Measurements from ENCODE around the gene PPP2R2C. TPM values are rescaled to one million over a fixed set of nuclear protein-coding genes. Genes with fewer than 3 reads are reported as not detected.

The PPP2R2C gene
- total RNA-seq, 4 donors from 2014 or later, result 50.7 to 81.3 (median 62.0) TPM

DNA sequence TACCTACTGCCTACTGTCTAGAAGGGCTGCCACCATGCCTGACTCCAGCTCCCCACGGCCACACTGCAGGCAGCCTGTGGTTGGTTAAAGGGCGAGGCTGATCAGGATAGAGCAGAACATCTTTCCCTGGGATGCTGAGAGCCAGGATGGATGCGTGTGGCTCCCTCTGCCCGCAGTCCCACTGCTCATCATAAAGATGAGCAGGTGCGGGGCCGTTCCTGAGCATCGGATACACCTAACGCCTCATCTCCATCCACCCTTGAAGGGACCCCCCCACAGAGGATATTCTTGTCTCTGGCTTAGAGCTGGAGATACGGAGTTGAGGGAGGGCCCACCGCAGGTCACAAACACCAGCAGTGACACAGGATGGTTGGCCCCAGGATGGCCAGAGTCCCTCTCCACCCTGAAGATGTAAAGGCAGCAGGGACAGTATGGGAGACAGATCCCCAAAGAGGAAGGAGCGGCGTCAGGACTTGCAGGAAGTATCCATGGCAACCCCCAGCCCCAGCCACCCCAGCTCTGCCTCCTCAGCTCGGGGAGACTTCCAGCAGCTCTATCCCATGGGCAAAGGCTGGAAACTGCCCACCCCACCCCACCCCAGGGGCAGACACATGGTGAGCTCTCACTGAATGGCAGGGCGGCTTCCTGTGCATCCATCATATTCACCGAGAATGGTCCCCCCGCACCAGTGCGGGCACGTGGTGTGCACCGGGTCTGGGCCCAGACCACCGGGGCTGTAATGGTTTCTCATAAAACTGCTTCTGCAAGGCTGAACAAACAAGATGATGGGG lies 19.3 kb downstream of the PPP2R2C start:
- WGBS, 2 donors, result 79 to 80% methylated on average over 19 to 20 of the region's 20 CpGs
- TF ChIP-seq, protein P1, sequence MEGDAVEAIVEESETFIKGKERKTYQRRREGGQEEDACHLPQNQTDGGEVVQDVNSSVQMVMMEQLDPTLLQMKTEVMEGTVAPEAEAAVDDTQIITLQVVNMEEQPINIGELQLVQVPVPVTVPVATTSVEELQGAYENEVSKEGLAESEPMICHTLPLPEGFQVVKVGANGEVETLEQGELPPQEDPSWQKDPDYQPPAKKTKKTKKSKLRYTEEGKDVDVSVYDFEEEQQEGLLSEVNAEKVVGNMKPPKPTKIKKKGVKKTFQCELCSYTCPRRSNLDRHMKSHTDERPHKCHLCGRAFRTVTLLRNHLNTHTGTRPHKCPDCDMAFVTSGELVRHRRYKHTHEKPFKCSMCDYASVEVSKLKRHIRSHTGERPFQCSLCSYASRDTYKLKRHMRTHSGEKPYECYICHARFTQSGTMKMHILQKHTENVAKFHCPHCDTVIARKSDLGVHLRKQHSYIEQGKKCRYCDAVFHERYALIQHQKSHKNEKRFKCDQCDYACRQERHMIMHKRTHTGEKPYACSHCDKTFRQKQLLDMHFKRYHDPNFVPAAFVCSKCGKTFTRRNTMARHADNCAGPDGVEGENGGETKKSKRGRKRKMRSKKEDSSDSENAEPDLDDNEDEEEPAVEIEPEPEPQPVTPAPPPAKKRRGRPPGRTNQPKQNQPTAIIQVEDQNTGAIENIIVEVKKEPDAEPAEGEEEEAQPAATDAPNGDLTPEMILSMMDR (IDR thresholded peaks at IDR 0.05), result no peak
- TF ChIP-seq POLR2A (IDR thresholded peaks at IDR 0.05), result no peak
- DNase-seq (ENCODE audit: low spot score in 2 of 2), result no peak
- no peak overlapping the region for H3K4me3 ChIP-seq (ENCODE audit: low read depth, poor library complexity, severe bottlenecking)
- intact Hi-C loops (cut with DNase I; ENCODE audit: low total_unique reads), result no loop called here

DNA sequence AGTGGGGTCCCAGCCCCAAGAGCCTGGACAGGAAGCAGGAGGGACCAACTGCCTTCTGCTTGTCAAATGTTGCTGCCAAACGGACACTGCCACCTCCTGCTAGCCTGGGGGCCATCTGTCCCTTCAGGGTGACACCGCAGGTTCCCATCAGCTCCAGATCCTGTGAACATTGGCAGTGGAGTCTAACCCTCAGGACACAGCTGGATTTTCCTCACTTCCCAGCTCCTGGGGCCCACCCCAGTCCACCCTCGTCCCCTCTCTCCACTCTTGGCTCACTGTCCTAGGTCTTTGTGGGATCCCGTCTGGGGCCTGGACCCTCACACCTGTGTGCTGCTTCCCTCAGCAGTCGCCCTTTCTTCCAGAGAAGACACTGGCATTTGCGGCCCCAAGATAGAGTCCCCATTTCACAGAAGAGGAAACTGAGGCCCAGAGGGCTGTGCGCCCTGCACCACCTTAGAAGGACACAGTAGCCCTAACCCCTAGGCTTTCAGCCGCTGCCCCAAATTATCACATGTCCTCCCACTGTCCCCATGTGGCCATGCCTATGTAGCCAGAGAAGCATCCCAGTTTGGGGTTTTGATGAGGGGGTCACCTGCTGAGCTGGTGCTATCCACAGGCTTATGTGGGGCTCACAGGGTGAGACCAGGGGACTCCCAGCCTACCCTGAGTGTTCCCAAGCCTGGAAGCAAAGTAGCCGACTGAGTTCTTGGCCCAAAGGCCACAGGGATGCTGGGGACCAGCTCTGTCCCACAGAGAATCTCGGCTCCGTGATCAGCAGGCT lies 20.1 kb downstream of the PPP2R2C start:
- intact Hi-C loops (cut with DNase I; ENCODE audit: low total_unique reads), result no loop called here
- H3K4me3 ChIP-seq (ENCODE audit: low read depth, poor library complexity, severe bottlenecking), result no peak overlapping the region
- 69 to 75% methylated on average over 9 to 10 of the region's 11 CpGs for WGBS, 2 donors
- no peak for DNase-seq (ENCODE audit: low spot score in 2 of 2)
- TF ChIP-seq, protein P1 (IDR thresholded peaks at IDR 0.05), result no peak
- TF ChIP-seq POLR2A (IDR thresholded peaks at IDR 0.05), result no peak

DNA sequence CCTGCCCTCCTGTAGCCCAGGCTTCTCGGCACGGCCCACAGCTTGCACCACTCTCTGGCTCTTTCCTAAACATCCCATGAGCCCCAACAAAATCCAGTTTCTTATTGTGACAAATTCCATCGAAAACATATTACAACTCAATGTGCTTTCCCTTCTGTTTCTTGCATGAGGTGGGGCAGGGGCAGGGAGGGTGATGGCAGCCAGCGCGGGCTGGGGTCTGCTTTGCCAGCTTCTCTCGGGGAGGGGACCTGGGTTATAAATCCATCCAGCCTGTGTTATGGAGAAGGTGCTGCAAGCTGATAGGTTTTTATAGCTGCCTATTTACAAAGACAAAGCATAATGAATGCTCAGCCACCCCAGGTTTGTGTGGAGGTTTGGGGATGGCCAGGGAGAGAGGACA lies 21.1 kb downstream of the PPP2R2C start:
- WGBS, 2 donors, result 64 to 65% methylated on average over 6 of the region's 6 CpGs
- intact Hi-C loops (cut with DNase I; ENCODE audit: low total_unique reads), result no loop called here
- no peak overlapping the region for H3K4me3 ChIP-seq (ENCODE audit: low read depth, poor library complexity, severe bottlenecking)
- TF ChIP-seq POLR2A (IDR thresholded peaks at IDR 0.05), result no peak
- TF ChIP-seq, protein P1 (IDR thresholded peaks at IDR 0.05), result no peak
- no peak for DNase-seq (ENCODE audit: low spot score in 2 of 2)

DNA sequence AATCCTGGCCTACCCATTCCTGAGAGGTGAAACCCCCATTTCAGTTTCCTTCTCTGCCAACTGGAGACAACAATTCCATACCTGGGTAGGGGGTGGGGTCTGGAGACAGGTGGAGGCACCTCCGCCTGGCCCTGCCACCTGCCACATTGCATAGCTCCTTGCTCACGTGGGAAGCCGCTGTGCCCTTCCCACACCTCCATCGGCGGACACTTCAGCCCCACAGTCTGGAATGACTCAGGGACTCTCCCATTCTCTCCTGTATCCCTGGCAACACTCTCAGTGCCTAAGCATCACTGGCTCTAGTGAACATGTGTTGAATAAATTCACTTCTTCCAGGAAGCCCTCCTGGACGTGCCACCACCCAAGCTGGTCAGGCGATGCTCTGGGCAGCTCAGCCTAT lies 21.7 kb downstream of the PPP2R2C start:
- DNase-seq (ENCODE audit: low spot score in 2 of 2), result no peak

DNA sequence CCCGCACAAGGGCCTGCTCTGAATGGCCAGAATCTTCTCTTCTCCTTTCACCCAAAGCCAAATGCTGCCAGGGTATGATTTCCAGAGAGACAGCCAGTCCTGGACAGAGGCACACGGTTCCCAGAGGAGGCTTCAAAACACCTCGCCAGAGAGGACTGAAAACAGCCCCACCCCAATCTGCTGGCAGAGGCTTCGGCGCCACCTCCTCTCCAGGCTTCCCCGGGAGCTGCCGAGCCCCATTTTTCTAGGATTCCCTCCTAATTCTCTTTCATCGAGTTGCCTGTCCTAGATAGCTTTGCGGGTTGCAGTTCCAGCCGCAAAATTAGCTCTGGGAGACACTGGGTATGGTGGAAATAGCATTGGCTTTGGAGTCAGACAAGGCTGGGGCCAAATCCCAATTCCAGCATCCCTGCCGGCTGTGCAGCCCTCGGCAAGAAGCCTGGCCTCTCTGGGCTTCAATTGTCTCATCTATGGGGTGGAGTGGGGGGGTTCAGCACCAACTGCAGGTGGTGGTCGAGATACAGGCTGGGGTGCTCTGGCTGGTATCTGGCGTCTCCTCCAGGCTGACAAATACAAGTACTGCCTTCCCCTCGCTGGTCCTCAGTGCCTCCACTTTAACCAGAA lies 22.6 kb downstream of the PPP2R2C start:
- intact Hi-C loops (cut with DNase I; ENCODE audit: low total_unique reads), result no loop called here
- WGBS, 2 donors, result 58% methylated on average over 14 to 15 of the region's 15 CpGs
- DNase-seq (ENCODE audit: low spot score in 2 of 2), result no peak

More for the DNA sequence above, 21.7 kb downstream of the PPP2R2C start:
- intact Hi-C loops (cut with DNase I; ENCODE audit: low total_unique reads), result no loop called here
- TF ChIP-seq, protein P1 (IDR thresholded peaks at IDR 0.05), result no peak
- no peak for TF ChIP-seq POLR2A (IDR thresholded peaks at IDR 0.05)
- WGBS, 2 donors, result 74 to 81% methylated on average over 6 to 7 of the region's 7 CpGs
- no peak overlapping the region for H3K4me3 ChIP-seq (ENCODE audit: low read depth, poor library complexity, severe bottlenecking)

More for the DNA sequence above, 22.6 kb downstream of the PPP2R2C start:
- H3K4me3 ChIP-seq (ENCODE audit: low read depth, poor library complexity, severe bottlenecking), result no peak overlapping the region
- TF ChIP-seq, protein P1 (IDR thresholded peaks at IDR 0.05), result no peak
- no peak for TF ChIP-seq POLR2A (IDR thresholded peaks at IDR 0.05)
